Chondrocyte (in vitro differentiated cells): ENCODE results near the gene PPP2R1A. TPM values are rescaled to one million over a fixed set of nuclear protein-coding genes. Genes with fewer than 3 reads are reported as not detected.

Experiments used
- DNase-seq: peaks from one replicate; pipeline ENCODE4 v3.0.0; 2021; ENCODE audit warnings: mixed read lengths, low spot score
- H3K27ac Mint-ChIP-seq: one replicate; pipeline ENCODE4 v1.8.0; 2021; ENCODE audit warnings: mild to moderate bottlenecking, moderate library complexity, mixed read lengths; ENCODE audit not compliant: unreplicated experiment
- H3K27me3 Mint-ChIP-seq: 2 replicates; pipeline ENCODE4 v1.8.0; 2021; ENCODE audit warnings: low read depth, mixed read lengths
- H3K36me3 Mint-ChIP-seq: 2 replicates; pipeline ENCODE4 v1.8.0; 2021; ENCODE audit warnings: low read depth, mixed read lengths
- H3K4me1 Mint-ChIP-seq: 2 replicates; pipeline ENCODE4 v1.8.0; 2021; ENCODE audit warnings: low read depth, mild to moderate bottlenecking, mixed read lengths
- H3K4me3 Mint-ChIP-seq: one replicate; pipeline ENCODE4 v1.8.0; 2021; ENCODE audit warnings: mild to moderate bottlenecking, moderate library complexity, mixed read lengths; ENCODE audit not compliant: unreplicated experiment
- H3K9me3 Mint-ChIP-seq: 2 replicates; pipeline ENCODE4 v1.8.0; 2021; ENCODE audit warnings: low read depth, mixed read lengths
- total RNA-seq: library from RNA; stranded (reverse); gene quantifications from 3 replicates; pipeline ENCODE4 v1.2.1, GENCODE V29; 2021
- TF ChIP-seq, protein P1 (sequence below): fragments of 200-600 bp; sonication (generic); IDR thresholded peaks from 2 replicates; pipeline ENCODE4 v1.5.0; 2021; ENCODE audit warnings: antibody characterized with exemption, mild to moderate bottlenecking, moderate library complexity

Gene PPP2R1A
- total RNA-seq, 1 donor from 2014 or later: 210 TPM

DNA sequence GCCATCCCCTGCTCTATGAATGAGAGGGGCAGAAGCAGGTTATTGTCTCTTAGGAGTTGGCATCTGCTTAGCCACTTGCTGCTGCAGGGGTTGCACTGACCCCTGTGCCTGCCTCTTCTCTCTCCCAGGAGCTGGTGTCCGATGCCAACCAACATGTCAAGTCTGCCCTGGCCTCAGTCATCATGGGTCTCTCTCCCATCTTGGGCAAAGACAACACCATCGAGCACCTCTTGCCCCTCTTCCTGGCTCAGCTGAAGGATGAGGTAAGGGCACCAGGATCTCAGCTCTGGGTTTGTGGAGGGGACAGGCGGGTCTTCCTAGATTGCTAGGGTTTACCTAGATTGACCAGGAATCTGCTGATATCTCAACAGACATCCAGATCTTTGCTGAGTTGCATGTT is 26.5 kb downstream of the PPP2R1A start:
- TF ChIP-seq, protein P1, sequence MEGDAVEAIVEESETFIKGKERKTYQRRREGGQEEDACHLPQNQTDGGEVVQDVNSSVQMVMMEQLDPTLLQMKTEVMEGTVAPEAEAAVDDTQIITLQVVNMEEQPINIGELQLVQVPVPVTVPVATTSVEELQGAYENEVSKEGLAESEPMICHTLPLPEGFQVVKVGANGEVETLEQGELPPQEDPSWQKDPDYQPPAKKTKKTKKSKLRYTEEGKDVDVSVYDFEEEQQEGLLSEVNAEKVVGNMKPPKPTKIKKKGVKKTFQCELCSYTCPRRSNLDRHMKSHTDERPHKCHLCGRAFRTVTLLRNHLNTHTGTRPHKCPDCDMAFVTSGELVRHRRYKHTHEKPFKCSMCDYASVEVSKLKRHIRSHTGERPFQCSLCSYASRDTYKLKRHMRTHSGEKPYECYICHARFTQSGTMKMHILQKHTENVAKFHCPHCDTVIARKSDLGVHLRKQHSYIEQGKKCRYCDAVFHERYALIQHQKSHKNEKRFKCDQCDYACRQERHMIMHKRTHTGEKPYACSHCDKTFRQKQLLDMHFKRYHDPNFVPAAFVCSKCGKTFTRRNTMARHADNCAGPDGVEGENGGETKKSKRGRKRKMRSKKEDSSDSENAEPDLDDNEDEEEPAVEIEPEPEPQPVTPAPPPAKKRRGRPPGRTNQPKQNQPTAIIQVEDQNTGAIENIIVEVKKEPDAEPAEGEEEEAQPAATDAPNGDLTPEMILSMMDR: no peak
- no peak for DNase-seq
- Mint-ChIP-seq H3K4me1 (peaks cover 3% of the 10 kb centered on the region), H3K27ac (no peak overlapping the region), H3K9me3 (no peaks in the 10 kb centered on the region), H3K36me3 (peaks cover 67% of the 10 kb centered on the region), H3K27me3 (no peaks in the 10 kb centered on the region), H3K4me3 (no peak overlapping the region)

DNA sequence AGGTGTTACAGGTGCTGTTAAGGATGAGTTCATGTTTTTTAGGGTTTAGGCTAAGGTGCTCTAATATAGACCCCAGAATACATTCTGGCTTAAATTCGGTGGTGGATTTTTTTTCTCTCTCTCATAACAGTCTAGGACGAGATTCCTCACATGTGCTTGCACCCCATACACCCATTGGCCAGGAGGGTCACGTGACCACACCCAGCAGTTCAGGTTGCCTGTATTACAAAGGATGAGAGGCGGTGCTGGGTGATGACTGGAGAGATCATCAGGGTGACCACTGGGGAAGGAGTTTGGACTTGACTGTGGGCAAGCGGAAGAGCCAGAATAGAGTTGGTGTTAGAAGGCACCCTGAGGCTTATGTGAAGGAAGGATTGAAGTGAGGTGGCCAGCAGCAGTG is 27.7 kb downstream of the PPP2R1A start:
- Mint-ChIP-seq H3K27ac (peak overlapping the region; percentile 19), H3K4me3 (no peak overlapping the region)
- TF ChIP-seq, protein P1: no peak

DNA sequence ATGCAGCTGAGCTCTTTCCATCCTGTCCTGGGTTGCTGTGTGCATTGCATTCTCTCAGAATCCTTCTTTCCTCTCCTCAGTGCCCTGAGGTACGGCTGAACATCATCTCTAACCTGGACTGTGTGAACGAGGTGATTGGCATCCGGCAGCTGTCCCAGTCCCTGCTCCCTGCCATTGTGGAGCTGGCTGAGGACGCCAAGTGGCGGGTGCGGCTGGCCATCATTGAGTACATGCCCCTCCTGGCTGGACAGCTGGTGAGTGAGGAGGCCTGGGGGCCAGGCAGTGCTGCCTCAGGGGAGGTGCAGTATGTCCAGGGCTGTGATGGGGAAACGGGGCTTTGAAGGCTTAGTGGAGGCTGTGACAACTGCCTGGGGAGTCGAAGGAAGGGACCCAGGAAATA is 29.8 kb downstream of the PPP2R1A start:
- no peak for DNase-seq
- H3K4me1 Mint-ChIP-seq: no peaks in the 10 kb centered on the region
- TF ChIP-seq, protein P1: no peak
- peaks cover 69% of the 10 kb centered on the region for H3K36me3 Mint-ChIP-seq
- no peak overlapping the region for H3K4me3 Mint-ChIP-seq
- no peak overlapping the region for H3K27ac Mint-ChIP-seq
- no peaks in the 10 kb centered on the region for H3K27me3 Mint-ChIP-seq
- no peaks in the 10 kb centered on the region for H3K9me3 Mint-ChIP-seq

More for the DNA sequence above, 27.7 kb downstream of the PPP2R1A start:
- H3K27me3 Mint-ChIP-seq: no peaks in the 10 kb centered on the region
- no peaks in the 10 kb centered on the region for H3K9me3 Mint-ChIP-seq
- DNase-seq: no peak
- H3K36me3 Mint-ChIP-seq: peaks cover 66% of the 10 kb centered on the region
- peaks cover 3% of the 10 kb centered on the region for H3K4me1 Mint-ChIP-seq

DNA sequence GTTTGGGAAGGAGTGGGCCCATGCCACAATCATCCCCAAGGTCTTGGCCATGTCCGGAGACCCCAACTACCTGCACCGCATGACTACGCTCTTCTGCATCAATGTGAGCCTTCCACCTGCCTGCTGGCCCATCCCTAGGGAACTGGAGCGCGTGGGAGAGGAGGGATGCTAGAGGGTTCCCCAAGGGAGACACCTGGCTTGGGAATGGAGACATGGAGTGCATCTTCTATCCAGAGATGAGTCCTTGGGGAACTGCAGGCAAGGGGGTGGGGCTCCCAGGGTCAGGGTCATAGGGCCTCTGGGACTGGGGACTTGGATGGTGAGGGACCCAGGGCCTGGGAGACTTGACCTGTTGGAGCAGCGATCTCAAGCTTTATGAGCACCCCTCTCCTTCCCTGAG is 31.2 kb downstream of the PPP2R1A start:
- no peaks in the 10 kb centered on the region for H3K27me3 Mint-ChIP-seq
- DNase-seq: no peak
- no peak overlapping the region for H3K4me3 Mint-ChIP-seq
- H3K36me3 Mint-ChIP-seq: peaks cover 73% of the 10 kb centered on the region
- no peaks in the 10 kb centered on the region for H3K9me3 Mint-ChIP-seq
- H3K4me1 Mint-ChIP-seq: no peaks in the 10 kb centered on the region
- H3K27ac Mint-ChIP-seq: no peak overlapping the region
- TF ChIP-seq, protein P1: no peak

DNA sequence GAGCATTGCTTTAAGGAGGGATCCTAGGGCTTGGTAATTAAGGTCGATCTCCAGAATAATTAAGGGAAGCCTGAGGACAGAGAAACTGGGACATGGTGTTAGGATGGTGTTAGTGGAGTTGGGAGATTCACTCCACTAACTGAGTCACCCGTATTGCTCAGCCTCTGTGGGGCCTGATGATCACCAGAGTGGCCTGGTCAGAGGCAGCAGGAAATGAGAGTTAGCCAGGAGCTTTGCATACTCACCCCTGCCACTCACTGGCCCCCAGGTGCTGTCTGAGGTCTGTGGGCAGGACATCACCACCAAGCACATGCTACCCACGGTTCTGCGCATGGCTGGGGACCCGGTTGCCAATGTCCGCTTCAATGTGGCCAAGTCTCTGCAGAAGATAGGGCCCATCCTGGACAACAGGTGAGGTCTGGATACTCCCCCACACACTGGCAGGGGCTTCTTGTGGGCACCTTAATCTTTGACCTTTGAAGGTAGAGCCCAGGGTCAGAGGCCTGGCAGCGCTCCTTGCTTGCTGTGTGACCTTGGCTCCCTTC is 32.1 kb downstream of the PPP2R1A start:
- Mint-ChIP-seq H3K36me3 (peaks cover 75% of the 10 kb centered on the region), H3K27ac (no peak overlapping the region), H3K27me3 (no peaks in the 10 kb centered on the region), H3K4me3 (no peak overlapping the region), H3K4me1 (no peaks in the 10 kb centered on the region), H3K9me3 (no peaks in the 10 kb centered on the region)
- no peak for DNase-seq
- TF ChIP-seq, protein P1: no peak
